Stimulated activated CD4-positive, alpha-beta T cell treated with anti-CD3 and anti-CD28 coated beads, Interleukin-12 subunit alpha, Interleukin-12 subunit beta, amount 100 ng/mL, for 4 hours (primary cell): ENCODE measurements around the gene TAF1L.

Source experiments
- DNase-seq: peaks from one replicate; pipeline ENCODE4 v3.0.0-alpha.2; 2020

The TAF1L gene

GRCh38 chr9:32590476-32590875 lies 45.0 kb downstream of the TAF1L start:
- DNase-seq = no peak

- no peak for DNase-seq
Measured at GRCh38 chr9:32589083-32589723, 46.3 kb downstream of the TAF1L start.

GRCh38 chr9:32587901-32588300 lies 47.6 kb downstream of the TAF1L start:
- no peak for DNase-seq

GRCh38 chr9:32584784-32585183 lies 50.7 kb downstream of the TAF1L start:
- no peak for DNase-seq

- DNase-seq = no peak
Measured at GRCh38 chr9:32581512-32582143, 53.8 kb downstream of the TAF1L start.

GRCh38 chr9:32580631-32581300 lies 54.7 kb downstream of the TAF1L start:
- no peak for DNase-seq

GRCh38 chr9:32579706-32580331 lies 55.6 kb downstream of the TAF1L start:
- DNase-seq = peak; percentile 78
